Mammary epithelial cell (primary cell): ENCODE measurements around the gene ATG7.

Source experiments
- EZH2 ChIP-seq: IDR thresholded peaks from 2 replicates; pipeline ENCODE4 v1.6.1; 2012; ENCODE audit warnings: low read length, inconsistent platforms, borderline replicate concordance
- TF ChIP-seq, protein P1 (sequence below), 2 donors: IDR thresholded peaks in 1 of 2; conservative IDR thresholded peaks in 1 of 2; 2 replicates each; pipeline ENCODE4 v1.5.1; 2011 to 2012; ENCODE audit warnings: inconsistent platforms in 2 of 2, low read length in 2 of 2, mild to moderate bottlenecking in 2 of 2, control low read depth in 1 of 2, low read depth in 1 of 2; ENCODE audit not compliant: insufficient read depth in 1 of 2; ENCODE audit errors: extremely low read depth in 1 of 2

DNA sequence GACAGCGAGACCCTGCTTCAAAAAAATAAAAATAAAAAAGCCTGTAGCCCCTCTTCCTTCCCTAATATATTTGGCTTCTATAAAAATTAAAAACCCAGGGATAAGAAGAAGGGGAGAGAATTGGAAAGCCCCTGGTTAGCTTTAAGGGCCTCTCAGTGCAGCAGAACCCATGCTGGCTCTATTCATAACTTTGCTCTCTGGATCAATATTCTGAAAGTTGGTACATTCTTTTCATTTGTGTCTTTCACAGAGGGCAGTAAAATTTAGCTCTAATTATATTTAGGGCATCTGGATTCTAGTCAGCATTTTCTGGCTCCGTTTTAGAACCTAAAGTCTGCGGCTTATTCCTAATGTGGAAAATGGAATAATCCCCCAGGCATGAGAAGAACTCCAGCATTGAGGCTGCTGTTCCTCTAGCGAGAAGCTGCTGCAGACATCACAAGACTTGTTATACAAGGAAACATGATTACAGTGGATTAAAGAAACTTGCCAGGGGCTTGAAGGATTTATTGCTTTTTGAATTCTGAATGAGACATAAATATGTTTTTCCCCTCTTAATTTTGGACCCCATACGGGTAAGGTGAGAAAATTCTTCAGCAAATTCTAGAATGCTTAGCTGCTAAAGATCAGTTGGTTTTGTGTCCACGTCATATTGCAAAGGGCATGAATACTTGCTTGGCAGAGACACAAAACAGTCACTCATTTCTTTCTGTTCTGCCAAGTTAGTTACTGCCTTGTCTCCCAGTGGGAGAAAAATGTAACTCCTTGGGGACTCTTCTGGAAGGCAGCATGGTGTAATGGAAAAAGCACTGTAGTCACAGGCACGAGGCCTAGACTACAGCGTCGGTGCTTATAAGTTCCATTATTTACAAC is 193.8 kb downstream of the ATG7 start:
- TF ChIP-seq, protein P1, sequence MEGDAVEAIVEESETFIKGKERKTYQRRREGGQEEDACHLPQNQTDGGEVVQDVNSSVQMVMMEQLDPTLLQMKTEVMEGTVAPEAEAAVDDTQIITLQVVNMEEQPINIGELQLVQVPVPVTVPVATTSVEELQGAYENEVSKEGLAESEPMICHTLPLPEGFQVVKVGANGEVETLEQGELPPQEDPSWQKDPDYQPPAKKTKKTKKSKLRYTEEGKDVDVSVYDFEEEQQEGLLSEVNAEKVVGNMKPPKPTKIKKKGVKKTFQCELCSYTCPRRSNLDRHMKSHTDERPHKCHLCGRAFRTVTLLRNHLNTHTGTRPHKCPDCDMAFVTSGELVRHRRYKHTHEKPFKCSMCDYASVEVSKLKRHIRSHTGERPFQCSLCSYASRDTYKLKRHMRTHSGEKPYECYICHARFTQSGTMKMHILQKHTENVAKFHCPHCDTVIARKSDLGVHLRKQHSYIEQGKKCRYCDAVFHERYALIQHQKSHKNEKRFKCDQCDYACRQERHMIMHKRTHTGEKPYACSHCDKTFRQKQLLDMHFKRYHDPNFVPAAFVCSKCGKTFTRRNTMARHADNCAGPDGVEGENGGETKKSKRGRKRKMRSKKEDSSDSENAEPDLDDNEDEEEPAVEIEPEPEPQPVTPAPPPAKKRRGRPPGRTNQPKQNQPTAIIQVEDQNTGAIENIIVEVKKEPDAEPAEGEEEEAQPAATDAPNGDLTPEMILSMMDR (conservative IDR thresholded peaks at IDR 0.05 in 1 of 2, IDR thresholded peaks at IDR 0.05 in 1 of 2; ENCODE audit: extremely low read depth in 1 of 2, insufficient read depth in 1 of 2, low read depth in 1 of 2, low read length in 2 of 2) = no peak
- TF ChIP-seq EZH2 = no peak
